ENCODE measurements around the gene PAPSS2.

The PAPSS2 gene

DNA sequence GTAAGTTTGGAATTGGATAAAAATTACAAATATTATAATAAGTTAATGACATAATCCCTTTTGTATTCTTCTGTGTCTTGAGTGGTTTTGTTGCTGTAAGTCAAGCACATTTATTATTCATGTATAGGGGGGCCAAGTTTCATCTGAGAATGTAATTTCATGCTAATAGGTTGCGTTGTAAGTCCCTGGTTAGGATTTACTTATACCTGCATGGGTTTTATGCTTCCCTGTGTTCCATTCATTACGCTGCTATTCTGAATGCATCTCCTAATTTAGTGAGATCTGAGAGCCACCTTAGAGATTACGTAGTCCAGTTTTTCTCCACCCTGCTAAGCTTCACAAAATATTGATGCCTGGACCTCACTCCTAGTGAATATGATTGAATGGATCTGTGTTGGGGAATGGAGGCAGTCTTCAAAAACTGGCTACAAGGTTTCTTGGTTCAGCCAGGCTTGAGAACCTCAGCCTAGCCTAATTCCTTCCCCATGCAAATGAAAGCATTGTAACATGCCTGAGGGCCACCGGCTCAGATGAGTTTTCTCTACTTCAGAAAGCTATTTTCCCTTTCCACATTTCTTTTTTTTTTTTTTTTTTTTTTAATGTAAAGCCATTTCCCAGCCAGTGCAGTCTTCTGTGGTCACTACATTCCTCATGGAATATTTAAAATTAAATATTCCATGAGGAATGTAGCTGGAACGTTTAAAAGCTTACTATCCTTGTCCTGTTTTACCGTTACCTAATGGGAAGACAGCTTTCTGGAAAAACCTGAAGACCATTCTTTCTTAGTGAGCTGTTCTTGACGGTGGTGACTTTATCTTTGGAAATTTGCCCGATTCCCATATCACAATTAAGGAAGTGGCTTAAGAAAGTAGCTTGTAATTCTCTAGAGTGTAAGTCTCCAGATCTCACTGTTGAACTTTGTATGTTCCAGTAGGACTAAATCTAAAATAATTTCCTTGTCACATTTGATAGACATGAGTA, 16.0 kb downstream of the PAPSS2 start:
- Histone ChIP-seq H3K4me1 (ENCODE audit: insufficient read depth, low read length) (peaks cover 10% of the 10 kb centered on the region; the same call in 1 of the 2 replicates), H3K9me3 (ENCODE audit: insufficient read depth, low read depth, low read length) (no peaks in the 10 kb centered on the region), H3K27me3 (ENCODE audit: insufficient read depth, low read length) (no peaks in the 10 kb centered on the region), H3K9ac (ENCODE audit: low read depth, low read length) (no peak overlapping the region), H3K36me3 (ENCODE audit: insufficient read depth, low read depth, low read length) (no peaks in the 10 kb centered on the region), H3K4me3 (ENCODE audit: low read length) (no peak overlapping the region), H3K27ac (ENCODE audit: low read length) (no peak overlapping the region)

GRCh38 chr10:87677595-87677994, 17.9 kb downstream of the PAPSS2 start:
- Histone ChIP-seq H3K4me1 (ENCODE audit: insufficient read depth, low read length) (peaks cover 10% of the 10 kb centered on the region; the same call in 1 of the 2 replicates), H3K36me3 (ENCODE audit: insufficient read depth, low read depth, low read length) (no peaks in the 10 kb centered on the region), H3K9me3 (ENCODE audit: insufficient read depth, low read depth, low read length) (no peaks in the 10 kb centered on the region), H3K27ac (ENCODE audit: low read length) (no peak overlapping the region), H3K27me3 (ENCODE audit: insufficient read depth, low read length) (no peaks in the 10 kb centered on the region), H3K4me3 (ENCODE audit: low read length) (no peak overlapping the region), H3K9ac (ENCODE audit: low read depth, low read length) (no peak overlapping the region)

GRCh38 chr10:87678302-87678701, 18.6 kb downstream of the PAPSS2 start:
- Histone ChIP-seq H3K4me3 (ENCODE audit: low read length) (no peak overlapping the region), H3K9me3 (ENCODE audit: insufficient read depth, low read depth, low read length) (no peaks in the 10 kb centered on the region), H3K27me3 (ENCODE audit: insufficient read depth, low read length) (no peaks in the 10 kb centered on the region), H3K27ac (ENCODE audit: low read length) (no peak overlapping the region), H3K9ac (ENCODE audit: low read depth, low read length) (no peak overlapping the region), H3K4me1 (ENCODE audit: insufficient read depth, low read length) (peaks cover 10% of the 10 kb centered on the region; the same call in 1 of the 2 replicates), H3K36me3 (ENCODE audit: insufficient read depth, low read depth, low read length) (no peaks in the 10 kb centered on the region)

- Histone ChIP-seq H3K9ac (ENCODE audit: low read depth, low read length) (no peak overlapping the region), H3K4me1 (ENCODE audit: insufficient read depth, low read length) (no peaks in the 10 kb centered on the region), H3K4me3 (ENCODE audit: low read length) (no peak overlapping the region), H3K27me3 (ENCODE audit: insufficient read depth, low read length) (no peaks in the 10 kb centered on the region), H3K9me3 (ENCODE audit: insufficient read depth, low read depth, low read length) (no peaks in the 10 kb centered on the region), H3K36me3 (ENCODE audit: insufficient read depth, low read depth, low read length) (no peaks in the 10 kb centered on the region), H3K27ac (ENCODE audit: low read length) (no peak overlapping the region)
Observed at GRCh38 chr10:87683356-87683755, 23.7 kb downstream of the PAPSS2 start.

DNA sequence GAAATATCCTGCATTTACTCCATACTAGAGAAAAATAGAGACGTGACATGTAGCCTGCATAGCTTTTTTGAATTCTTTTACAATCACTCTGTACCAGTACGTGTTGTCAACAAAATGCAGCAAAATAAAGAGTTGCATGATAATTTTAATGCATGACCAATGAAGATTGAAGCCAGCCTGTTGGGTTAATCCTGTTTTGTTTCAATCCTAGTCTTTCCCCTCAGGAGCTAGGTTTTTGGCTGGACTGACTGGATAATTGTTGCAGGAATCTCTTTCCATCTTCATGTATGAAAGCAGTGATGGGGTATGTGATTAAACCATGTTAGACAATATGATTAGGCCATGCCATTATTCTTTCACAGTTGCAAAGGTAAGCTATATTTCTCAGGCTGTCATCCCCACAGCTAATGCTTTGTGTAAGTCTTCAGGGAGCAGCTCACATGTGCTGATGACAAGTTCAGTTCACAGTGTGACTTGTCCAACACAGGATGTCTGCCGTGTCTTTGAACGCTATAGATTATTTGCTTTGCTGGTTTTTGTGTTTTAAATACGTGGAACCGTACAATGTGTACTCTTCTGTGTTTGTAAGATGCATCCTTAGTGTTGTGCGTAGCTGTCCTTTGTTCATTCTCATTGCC, 24.4 kb downstream of the PAPSS2 start:
- no peak overlapping the region for H3K27ac ChIP-seq (ENCODE audit: low read length)
- no peaks in the 10 kb centered on the region for H3K9me3 ChIP-seq (ENCODE audit: insufficient read depth, low read depth, low read length)
- no peaks in the 10 kb centered on the region for H3K4me1 ChIP-seq (ENCODE audit: insufficient read depth, low read length)
- no peak overlapping the region for H3K4me3 ChIP-seq (ENCODE audit: low read length)
- no peak overlapping the region for H3K9ac ChIP-seq (ENCODE audit: low read depth, low read length)
- H3K36me3 ChIP-seq (ENCODE audit: insufficient read depth, low read depth, low read length): no peaks in the 10 kb centered on the region
- H3K27me3 ChIP-seq (ENCODE audit: insufficient read depth, low read length): no peaks in the 10 kb centered on the region

DNA sequence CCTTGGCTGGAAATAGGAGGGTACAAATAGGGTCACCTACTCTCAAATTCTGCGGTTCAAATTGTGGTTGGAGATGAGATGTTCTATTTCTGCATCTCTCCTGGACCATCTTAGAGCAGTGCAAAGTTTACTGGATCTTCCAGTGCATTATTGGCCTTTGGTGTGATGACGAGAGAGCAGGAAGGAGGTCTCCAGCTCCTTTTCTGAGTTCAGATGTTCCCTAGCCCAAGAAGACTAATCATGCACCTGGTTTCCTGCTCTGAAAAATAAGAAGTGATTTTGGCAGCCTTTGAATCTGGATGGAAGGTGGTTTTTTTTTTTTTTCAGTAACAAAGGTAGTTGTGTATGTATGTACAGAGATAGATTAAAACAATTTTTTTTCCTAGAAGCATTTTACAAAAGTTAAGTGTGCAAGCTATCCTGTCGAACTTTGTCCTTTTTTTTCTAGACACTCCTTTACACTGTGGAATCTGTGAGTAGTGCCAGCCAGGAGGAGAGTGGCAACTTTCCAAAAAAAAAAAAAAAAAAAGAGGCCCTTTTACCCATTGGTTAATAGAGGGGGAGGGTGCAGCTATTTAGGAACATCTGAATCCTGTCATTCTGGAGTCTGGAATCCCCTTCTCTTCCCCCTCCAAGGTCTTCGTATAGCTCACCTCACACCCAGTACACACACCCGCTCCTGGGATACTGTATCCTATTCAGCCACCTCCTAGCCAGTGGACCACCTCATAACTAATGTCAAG, 26.3 kb downstream of the PAPSS2 start:
- Histone ChIP-seq H3K4me3 (ENCODE audit: low read length) (no peak overlapping the region), H3K36me3 (ENCODE audit: insufficient read depth, low read depth, low read length) (no peaks in the 10 kb centered on the region), H3K4me1 (ENCODE audit: insufficient read depth, low read length) (no peaks in the 10 kb centered on the region), H3K27me3 (ENCODE audit: insufficient read depth, low read length) (no peaks in the 10 kb centered on the region), H3K9me3 (ENCODE audit: insufficient read depth, low read depth, low read length) (no peaks in the 10 kb centered on the region), H3K9ac (ENCODE audit: low read depth, low read length) (no peak overlapping the region), H3K27ac (ENCODE audit: low read length) (no peak overlapping the region)

DNA sequence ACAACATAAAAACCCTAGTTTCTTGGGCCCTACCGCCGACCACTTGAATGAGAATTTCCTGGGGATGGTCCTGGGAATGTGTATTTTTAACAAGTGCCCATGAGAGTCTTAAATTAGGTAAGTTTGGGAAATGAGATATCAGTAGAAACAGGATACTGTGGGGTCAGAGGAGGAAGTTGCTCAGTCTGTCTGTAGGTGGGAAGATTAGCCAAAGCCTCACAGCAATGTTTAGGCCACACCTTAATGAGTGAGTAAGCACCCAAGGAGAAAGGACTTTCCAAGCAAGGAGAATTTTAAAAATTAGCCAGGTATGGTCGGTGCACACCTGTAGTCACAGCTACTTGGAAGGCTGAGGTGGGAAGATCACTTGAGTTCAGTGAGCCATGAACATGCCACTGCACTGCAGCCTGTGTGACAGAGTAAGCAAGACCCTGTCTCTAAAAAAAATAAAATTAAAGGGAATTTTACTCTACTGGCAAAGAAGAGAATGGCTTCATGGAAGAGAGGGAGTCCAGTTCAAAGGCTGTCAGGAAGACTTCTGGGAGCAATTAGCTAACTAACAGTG, 31.9 kb downstream of the PAPSS2 start:
- H3K27me3 ChIP-seq (ENCODE audit: insufficient read depth, low read length): no peaks in the 10 kb centered on the region
- H3K9ac ChIP-seq (ENCODE audit: low read depth, low read length): no peak overlapping the region
- no peaks in the 10 kb centered on the region for H3K4me1 ChIP-seq (ENCODE audit: insufficient read depth, low read length)
- no peaks in the 10 kb centered on the region for H3K36me3 ChIP-seq (ENCODE audit: insufficient read depth, low read depth, low read length)
- no peak overlapping the region for H3K27ac ChIP-seq (ENCODE audit: low read length)
- no peaks in the 10 kb centered on the region for H3K9me3 ChIP-seq (ENCODE audit: insufficient read depth, low read depth, low read length)
- H3K4me3 ChIP-seq (ENCODE audit: low read length): no peak overlapping the region

DNA sequence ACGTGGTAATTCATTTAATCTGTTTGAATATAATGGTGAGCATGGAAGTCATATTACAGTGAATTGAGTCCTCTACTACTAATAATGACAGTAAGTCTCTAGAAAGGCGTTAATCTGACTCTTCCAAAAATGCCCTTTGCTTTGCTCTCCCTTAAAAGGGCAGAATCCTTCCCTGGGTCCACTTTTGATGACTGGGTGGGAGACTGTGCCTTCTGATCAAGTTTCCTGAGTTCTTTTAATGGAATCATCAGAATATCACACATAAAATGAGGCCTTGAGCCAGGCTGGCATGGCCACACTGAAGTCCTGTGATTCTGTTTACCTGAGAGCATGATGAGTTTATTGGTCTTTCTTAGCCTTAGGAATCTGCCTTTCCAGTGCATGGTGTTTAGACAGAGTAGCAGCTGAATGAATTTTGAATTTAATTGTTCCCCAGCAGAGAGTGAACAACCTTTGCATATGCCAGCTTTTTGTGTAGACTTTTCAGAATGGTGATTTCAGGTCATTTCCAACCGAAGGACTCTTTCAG, 33.3 kb downstream of the PAPSS2 start:
- H3K27ac ChIP-seq (ENCODE audit: low read length): no peak overlapping the region
- H3K9ac ChIP-seq (ENCODE audit: low read depth, low read length): no peak overlapping the region
- no peaks in the 10 kb centered on the region for H3K27me3 ChIP-seq (ENCODE audit: insufficient read depth, low read length)
- H3K4me1 ChIP-seq (ENCODE audit: insufficient read depth, low read length): no peaks in the 10 kb centered on the region
- no peak overlapping the region for H3K4me3 ChIP-seq (ENCODE audit: low read length)
- H3K9me3 ChIP-seq (ENCODE audit: insufficient read depth, low read depth, low read length): no peaks in the 10 kb centered on the region
- no peaks in the 10 kb centered on the region for H3K36me3 ChIP-seq (ENCODE audit: insufficient read depth, low read depth, low read length)

- no peak overlapping the region for H3K27ac ChIP-seq (ENCODE audit: low read length)
Observed at GRCh38 chr10:87694011-87694794, 34.5 kb downstream of the PAPSS2 start.

GRCh38 chr10:87695074-87695473, 35.4 kb downstream of the PAPSS2 start:
- H3K4me1 ChIP-seq (ENCODE audit: insufficient read depth, low read length): no peaks in the 10 kb centered on the region
- H3K4me3 ChIP-seq (ENCODE audit: low read length): no peak overlapping the region
- H3K9ac ChIP-seq (ENCODE audit: low read depth, low read length): no peak overlapping the region
- no peaks in the 10 kb centered on the region for H3K27me3 ChIP-seq (ENCODE audit: insufficient read depth, low read length)
- H3K27ac ChIP-seq (ENCODE audit: low read length): no peak overlapping the region
- H3K9me3 ChIP-seq (ENCODE audit: insufficient read depth, low read depth, low read length): no peaks in the 10 kb centered on the region
- no peaks in the 10 kb centered on the region for H3K36me3 ChIP-seq (ENCODE audit: insufficient read depth, low read depth, low read length)

More at GRCh38 chr10:87694011-87694794, 34.5 kb downstream of the PAPSS2 start:
- no peaks in the 10 kb centered on the region for H3K27me3 ChIP-seq (ENCODE audit: insufficient read depth, low read length)
- no peaks in the 10 kb centered on the region for H3K9me3 ChIP-seq (ENCODE audit: insufficient read depth, low read depth, low read length)
- H3K4me1 ChIP-seq (ENCODE audit: insufficient read depth, low read length): no peaks in the 10 kb centered on the region
- no peak overlapping the region for H3K9ac ChIP-seq (ENCODE audit: low read depth, low read length)
- no peak overlapping the region for H3K4me3 ChIP-seq (ENCODE audit: low read length)
- no peaks in the 10 kb centered on the region for H3K36me3 ChIP-seq (ENCODE audit: insufficient read depth, low read depth, low read length)
